NT2/D1 (cell line): ENCODE results near the gene ANKRD2.

ENCODE experiments used
- YY1 ChIP-seq: IDR thresholded peaks from 2 replicates; pipeline ENCODE4 v1.6.1; 2011; ENCODE audit not compliant: insufficient read length, insufficient read depth
- ZNF274 ChIP-seq: IDR thresholded peaks from 2 replicates; pipeline ENCODE4 v1.6.1; 2011; ENCODE audit warnings: mild to moderate bottlenecking, low read depth, low read length

- TF ChIP-seq YY1 (no peak), ZNF274 (no peak)
Observed at GRCh38 chr10:97618733-97619132, 46.2 kb downstream of the ANKRD2 start.
